DMS53 treated with DMSO at 0.1 percent for 48 hours (cell line): ENCODE data around the gene OCA2.
"Not testable (repeated sequence)": the region's sequence is repeated elsewhere in the genome, so short reads cannot be mapped to it uniquely, and the experiment has no call there.

Experiments
- DNase-seq: peaks from one replicate; lab custom pipeline; 2025; ENCODE audit not compliant: unreplicated experiment; lab: John Stamatoyannopoulos, UW

Gene OCA2

GRCh38 chr15:27958911-27959578 is 140.1 kb downstream of the OCA2 start:
- DNase-seq, result no peak

DNA sequence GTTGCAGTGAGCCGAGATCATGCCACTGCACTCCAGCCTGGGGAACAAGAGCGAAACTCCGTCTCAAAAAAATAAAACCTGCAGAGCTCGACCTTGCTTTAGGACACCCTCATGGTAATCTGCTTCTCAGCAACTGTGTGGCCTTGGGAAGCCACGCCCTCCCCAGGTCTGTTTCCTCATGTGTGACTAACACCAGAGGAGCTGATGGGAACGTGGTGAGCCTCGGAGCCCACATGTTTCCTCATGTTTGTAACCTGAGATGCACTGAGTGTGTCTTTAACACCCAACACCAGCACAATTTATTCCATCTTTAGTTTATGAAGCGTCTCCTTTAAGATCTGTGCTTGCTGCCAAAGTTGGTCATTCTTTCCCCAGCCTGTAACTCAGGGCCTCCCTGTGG is 142.8 kb downstream of the OCA2 start:
- DNase-seq, result no peak

DNA sequence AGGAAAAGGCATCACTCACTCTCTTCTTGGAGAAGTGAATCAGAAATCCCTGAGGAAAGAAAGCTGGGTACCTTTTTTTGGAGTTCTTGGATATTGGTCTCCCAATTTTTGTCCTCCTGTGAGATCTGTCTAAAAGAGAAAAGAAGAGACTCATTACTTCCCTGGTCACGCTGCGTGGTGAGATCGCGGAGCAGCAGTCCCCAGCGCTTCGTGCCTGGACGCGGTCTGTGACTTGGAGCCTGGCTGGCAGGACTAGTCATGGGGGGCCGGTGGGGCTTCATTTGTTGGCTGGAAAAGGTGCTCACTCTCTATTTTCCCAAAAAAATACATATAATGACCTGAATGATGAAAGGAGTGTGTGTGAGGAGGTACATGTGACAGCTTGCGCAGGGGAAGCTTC is 144.0 kb downstream of the OCA2 start:
- DNase-seq, result no peak

DNA sequence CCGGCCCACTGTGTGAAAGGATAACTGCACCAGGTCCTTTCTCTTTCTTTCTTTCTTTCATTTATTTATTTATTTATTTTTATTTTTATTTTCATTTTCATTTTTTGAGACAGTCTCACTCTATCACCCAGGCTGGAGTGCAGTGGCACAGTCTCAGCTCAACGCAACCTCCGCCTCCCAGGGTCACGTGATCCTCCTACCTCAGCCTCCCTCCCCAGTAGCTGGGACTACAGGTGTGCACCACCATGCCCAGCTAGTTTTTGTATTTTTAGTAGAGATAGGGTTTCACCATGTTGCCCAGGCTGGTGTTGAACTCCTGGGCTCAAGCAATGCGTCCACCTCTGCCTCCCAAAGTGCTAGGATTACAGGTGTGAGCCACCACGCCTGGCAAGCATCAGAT is 146.5 kb downstream of the OCA2 start:
- not testable (repeated sequence) for DNase-seq

- DNase-seq, result no peak
Measured at GRCh38 chr15:27951191-27951890, 147.8 kb downstream of the OCA2 start.

GRCh38 chr15:27949089-27949488 is 150.0 kb downstream of the OCA2 start:
- DNase-seq, result no peak

DNA sequence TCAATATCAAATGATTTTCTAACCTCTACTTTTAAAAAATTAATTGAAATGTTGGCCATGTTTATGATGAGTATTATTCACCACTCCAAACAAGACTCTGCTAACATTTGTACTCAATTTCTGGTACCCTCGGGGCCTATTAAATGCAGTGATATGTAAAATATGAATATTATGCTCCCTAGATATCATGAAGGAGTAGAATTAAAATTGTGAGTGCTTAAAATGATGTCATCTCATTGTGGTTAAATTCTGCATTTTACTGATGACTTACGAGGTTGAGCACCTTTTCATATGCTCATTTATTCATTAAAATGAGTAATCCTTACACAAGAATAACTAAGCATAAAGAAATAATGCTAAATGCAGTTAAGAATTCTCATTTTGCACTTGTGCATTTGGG is 159.9 kb downstream of the OCA2 start:
- DNase-seq, result no peak

DNA sequence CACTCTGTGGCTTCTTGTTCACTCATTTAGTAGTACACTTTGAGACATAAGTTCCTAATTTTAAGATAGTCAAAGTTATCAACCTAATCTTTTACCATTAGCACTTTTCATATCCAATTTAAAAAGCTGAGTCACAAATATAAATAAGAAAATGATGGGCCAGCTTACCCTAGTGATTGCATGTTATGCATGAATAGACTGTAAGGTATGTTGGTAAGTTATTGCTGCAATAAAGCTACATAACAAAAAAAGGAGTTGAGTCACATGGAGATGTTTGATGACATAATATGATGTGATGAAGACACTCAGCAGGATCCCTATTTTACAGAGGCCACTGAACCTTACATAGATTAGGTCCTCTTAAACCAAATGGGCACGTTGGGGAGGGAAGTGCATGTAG is 161.3 kb downstream of the OCA2 start:
- no peak for DNase-seq

DNA sequence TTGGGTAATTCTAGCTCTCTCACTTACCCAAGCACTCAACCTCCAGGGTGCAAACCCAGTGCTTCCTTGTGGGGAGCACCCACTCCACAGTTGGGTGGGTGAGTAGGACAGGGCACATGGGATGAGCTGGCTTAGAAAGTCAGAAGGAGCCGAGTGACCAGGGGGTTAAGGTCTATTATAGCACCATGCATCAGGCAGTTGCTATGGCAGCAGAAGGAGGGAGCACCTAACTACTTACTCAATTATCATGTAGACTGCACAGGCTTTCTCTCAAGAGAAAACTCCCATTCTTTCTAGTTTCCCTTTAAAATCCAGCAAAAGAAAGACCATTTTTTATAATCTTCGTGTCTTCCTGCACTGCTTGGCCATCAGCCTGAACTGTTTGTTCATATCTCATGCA is 163.0 kb downstream of the OCA2 start:
- DNase-seq, result no peak

DNA sequence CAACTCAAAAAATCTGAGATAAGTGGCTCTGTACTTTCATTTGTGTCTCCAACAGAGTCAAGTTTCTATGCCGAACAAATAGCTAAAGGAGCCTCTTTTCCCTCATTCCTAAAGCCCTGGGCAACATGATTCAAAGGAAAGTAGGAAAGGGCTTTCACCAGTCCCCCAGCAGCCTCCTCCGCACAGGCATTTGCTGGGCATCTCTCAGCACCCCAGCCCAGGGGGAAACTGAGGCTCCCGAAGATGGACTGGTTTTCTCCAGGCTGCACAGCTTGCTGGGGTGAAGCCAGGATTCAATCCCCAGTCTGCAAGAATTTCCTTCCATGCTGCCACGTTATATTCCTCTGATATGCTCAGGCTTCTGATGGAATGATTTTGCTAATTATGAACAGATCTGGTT is 163.8 kb downstream of the OCA2 start:
- DNase-seq, result no peak

DNA sequence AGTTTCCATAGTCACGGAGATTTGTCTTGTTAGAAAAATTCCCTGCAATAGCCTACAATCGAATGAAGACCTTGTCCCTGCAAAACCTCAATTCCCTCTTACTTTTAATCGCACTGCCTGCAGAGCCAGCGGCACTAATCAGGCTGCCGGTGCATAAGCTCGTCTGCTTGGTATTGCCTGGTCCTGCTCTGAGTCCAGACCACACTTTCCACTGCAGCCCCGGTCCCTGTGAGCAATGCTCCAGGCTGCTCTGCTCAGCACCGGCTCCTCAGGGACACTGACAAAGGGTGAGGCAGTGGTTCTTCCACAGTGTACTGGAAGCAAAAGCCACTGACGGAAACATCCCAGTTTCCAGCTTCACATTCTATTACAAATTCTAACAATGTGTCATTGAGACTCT is 164.3 kb downstream of the OCA2 start:
- no peak for DNase-seq

DNA sequence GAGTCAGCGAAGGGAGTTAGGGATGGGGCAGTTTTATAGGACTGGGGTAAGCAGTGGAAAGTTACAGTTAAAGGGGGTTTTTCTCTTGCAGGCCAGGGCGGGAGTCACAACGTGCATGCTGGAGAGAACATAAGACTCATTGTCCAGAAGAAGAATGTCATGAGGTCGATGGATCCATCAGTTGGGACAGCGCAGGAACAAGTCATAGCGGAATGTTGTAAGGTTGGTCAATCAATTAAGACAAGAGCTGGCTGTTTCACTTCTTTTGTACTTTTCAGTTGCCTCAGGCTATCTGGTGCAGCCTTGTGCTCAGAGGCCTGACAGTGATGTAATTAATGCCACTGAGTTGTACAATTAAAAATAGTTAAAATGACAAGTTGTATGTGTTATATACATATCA is 165.6 kb downstream of the OCA2 start:
- DNase-seq, result no peak

DNA sequence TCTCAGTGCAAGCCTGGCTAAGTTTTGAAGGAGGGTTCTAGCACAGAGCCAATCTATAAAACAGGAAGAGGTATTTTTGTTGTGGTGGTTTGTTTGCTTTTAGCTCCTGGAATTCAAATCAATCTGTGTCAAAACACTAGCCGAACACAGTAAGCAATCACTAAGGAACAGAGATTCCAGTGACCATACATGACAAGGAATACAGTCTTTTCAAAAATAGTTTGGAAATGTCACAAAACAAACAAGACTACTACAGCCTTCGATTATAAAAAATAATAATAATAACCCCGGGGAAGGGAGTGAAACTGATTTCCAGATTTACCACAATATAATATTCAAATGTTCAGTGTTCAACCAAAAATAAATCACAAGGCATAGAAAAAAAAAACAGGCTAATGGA is 166.5 kb downstream of the OCA2 start:
- no peak for DNase-seq

- no peak for DNase-seq
Measured at GRCh38 chr15:27928386-27928785, 170.7 kb downstream of the OCA2 start.

- DNase-seq, result no peak
Measured at GRCh38 chr15:27912283-27912682, 186.8 kb downstream of the OCA2 start.

GRCh38 chr15:27906802-27907201 is 192.3 kb downstream of the OCA2 start:
- no peak for DNase-seq

DNA sequence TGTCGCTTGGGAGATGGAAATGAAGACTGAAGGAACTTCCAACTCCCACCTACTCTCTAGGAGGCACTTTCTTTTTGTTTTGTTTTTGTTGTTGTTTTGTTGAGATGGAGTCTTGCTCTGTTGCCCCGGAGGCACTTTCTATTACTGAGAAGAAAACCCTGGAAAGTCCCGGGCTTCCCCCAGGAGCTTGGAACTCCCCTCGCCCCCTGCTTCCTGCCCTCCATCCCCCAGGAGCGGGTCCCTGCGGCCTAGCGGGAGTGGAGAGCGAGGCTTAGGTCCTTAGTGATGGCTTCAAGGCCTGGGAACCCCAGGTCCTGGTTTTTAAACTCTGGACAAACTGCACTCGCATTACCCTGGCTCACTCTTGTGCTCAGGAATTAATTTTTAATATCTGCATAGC is 195.7 kb downstream of the OCA2 start:
- no peak for DNase-seq

DNA sequence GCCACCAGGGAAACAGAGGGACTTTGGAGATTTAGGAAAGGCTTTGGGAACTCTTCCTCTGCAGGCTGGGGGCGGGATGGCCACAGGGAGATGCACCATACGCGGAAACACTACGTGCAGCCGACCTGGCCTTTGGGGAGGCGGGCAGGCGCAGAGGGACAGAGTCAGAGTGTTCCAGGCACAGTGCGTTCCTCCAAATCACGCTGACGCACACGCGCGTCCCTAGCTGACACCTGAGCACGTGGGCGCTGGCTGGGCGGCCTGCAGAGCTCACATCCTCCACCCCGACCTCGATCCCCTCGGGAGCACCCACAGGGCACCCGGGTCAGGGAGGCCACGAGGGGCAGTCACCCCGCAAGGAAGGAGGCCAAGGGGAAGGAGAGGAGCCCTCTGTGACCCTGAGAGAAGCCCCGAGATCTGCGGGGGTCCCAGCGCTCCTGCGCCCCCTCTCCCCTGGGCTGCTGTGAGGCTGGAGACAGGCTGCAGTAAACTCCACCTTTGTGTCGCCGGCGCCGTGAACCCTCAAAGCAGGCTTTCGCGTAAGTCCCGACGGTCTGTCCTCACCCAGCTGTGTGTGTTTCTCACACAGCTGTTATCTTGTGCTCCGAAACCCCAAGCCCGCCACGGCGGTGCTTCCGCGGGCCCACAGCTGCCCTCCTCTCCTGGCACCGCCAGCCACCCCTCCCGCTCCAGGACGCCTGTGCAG is 196.3 kb downstream of the OCA2 start:
- DNase-seq, result no peak

DNA sequence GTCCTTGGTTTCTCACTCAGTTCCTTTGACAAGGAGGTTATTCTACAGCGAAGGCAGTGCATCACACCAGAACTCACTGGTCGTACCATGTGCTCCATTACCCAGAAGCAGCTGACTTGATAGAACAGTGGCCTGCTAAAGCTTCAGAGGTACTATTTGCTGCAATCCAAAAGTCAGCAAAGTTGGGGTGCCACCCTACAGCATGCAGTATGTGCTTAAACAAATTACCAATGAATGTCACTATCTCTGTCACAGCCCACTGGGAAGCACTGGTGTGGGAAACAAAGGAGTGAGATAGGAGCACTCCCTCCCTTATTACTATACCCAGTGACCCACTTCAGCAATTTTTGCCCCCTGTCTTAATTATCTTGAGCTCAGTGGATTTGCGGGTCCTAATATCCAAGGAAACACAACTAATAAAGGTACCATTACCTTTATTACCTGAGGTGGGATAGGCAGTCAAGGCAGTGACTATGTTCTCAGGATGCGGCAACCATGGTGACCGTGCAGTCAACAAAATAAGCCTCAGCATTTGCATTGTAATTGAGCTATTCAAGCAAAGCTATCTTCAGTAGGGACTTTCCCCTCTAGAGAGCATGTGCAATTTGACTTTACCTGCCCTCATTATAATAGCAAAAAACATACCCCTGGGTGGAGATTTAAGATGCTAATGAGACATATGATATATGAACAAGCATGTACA is 199.4 kb downstream of the OCA2 start:
- no peak for DNase-seq

GRCh38 chr15:27897481-27897880 is 201.6 kb downstream of the OCA2 start:
- DNase-seq, result no peak

DNA sequence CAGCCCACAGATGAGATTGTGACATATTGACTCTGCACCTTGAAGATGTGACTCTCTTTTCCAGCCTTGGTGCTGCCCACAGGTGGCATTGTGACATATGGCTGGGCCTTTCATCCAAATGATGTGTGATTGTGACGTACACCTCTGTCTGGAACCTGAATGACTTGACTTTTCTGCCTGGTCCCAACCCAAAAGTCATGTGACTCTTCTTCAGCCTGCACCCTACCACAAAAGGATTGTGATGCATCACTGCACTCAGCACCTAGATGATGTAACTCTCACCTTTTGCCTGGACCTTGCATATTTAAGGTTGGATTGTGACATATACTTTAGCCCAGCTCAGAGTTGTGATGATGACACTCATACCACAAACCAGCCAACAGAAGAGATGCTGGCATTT is 204.5 kb downstream of the OCA2 start:
- no peak for DNase-seq

DNA sequence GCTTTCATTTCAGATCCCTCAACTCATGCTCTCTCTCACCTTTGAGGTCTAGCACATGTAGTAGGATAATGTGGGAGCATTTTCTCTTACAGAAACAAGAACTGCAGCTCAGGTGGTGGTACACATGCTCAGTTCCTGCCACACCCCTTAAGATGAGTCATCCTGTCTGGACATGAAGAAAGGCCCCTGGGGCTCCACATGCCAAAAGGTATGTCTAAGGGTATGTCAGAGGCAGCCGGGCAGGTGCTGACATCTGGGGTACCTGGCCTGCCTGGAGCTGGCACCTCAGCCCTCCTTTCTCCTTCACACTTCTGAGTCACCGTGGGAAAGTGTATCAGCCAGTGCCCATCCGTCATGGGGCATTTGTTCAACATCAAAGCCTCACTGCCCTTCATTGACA is 209.9 kb downstream of the OCA2 start:
- no peak for DNase-seq
